H1 (cell line): ENCODE data around the gene GABRQ. TPM values are rescaled to one million over a fixed set of nuclear protein-coding genes. Genes with fewer than 3 reads are reported as not detected.

Experiments
- CTCF ChIA-PET: fragments of 300-600 bp; sonication (Branson Sonifier 250); formaldehyde crosslinking; loops from one replicate; lab custom pipeline; 2021; ENCODE audit not compliant: partially characterized antibody; lab: Charles Lee
- POLR2A ChIA-PET: fragments of 300-600 bp; sonication (Branson Sonifier 250); formaldehyde crosslinking; loops from one replicate; lab custom pipeline; 2021; ENCODE audit warnings: inconsistent platforms; ENCODE audit not compliant: partially characterized antibody; lab: Charles Lee
- DNase-seq, 2 experiments: peaks; one replicate each; pipeline versions ENCODE4 v3.0.0 to v3.0.0-alpha.2; 2010 to 2022; ENCODE audit warnings: low spot score in 2 of 2, low read depth in 1 of 2, mixed read lengths in 1 of 2
- FAIRE-seq: peaks from 2 replicates; lab custom pipeline; 2011; peaks lifted over from hg19 to GRCh38; lab: Jason Lieb, UNC
- H2AFZ ChIP-seq: 2 replicates; pipeline ENCODE4 v1.8.1; 2012; ENCODE audit warnings: low read length, inconsistent platforms
- H2AK5ac ChIP-seq: 2 replicates; pipeline ENCODE4 v1.6.1; 2013; ENCODE audit warnings: low read depth, low read length
- H2BK120ac ChIP-seq: replicated peaks from 2 replicates; pipeline ENCODE3; 2013; ENCODE audit warnings: low read depth, low read length, inconsistent platforms
- H2BK12ac ChIP-seq: 2 replicates; pipeline ENCODE4 v1.6.1; 2013; ENCODE audit warnings: low read depth, low read length
- H2BK15ac ChIP-seq: 2 replicates; pipeline ENCODE4 v1.6.1; 2013; ENCODE audit warnings: low read length
- H2BK20ac ChIP-seq: 2 replicates; pipeline ENCODE4 v1.6.1; 2013; ENCODE audit warnings: low read length
- H2BK5ac ChIP-seq: 2 replicates; pipeline ENCODE4 v1.6.1; 2013; ENCODE audit warnings: low read depth, low read length
- H3K14ac ChIP-seq: 2 replicates; pipeline ENCODE4 v1.6.1; 2013; ENCODE audit warnings: inconsistent platforms; ENCODE audit not compliant: insufficient read length
- H3K18ac ChIP-seq: 2 replicates; pipeline ENCODE4 v1.6.1; 2013; ENCODE audit warnings: low read length; ENCODE audit errors: extremely low read depth
- H3K23ac ChIP-seq: 2 replicates; pipeline ENCODE4 v1.6.1; 2013; ENCODE audit warnings: inconsistent platforms; ENCODE audit not compliant: insufficient read length
- H3K23me2 ChIP-seq: 2 replicates; pipeline ENCODE4 v1.6.1; 2013; ENCODE audit warnings: low read depth, low read length
- H3K27ac ChIP-seq: 2 replicates; pipeline ENCODE4 v1.6.1; 2011; ENCODE audit warnings: low read depth, low read length, inconsistent platforms
- H3K27me3 ChIP-seq, 4 experiments: replicated peaks in 1 of 4; 1 replicate in 1 of 4; 2 replicates in 3 of 4; pipeline versions ENCODE4 v1.6.1 to v1.8.1; 2011 to 2013; ENCODE audit warnings: low read length in 3 of 4, mild to moderate bottlenecking in 3 of 4, inconsistent platforms in 2 of 4, mixed read lengths in 2 of 4, moderate library complexity in 1 of 4; ENCODE audit not compliant: control insufficient read depth in 3 of 4, insufficient read depth in 3 of 4; ENCODE audit errors: extremely low read depth in 1 of 4
- H3K36me3 ChIP-seq, 4 experiments: 2 replicates each; pipeline versions ENCODE4 v1.6.1 to v1.8.1; 2011 to 2013; ENCODE audit warnings: mild to moderate bottlenecking in 4 of 4, low read length in 3 of 4, moderate library complexity in 2 of 4, control low read depth in 1 of 4, inconsistent platforms in 1 of 4; ENCODE audit not compliant: insufficient read depth in 4 of 4, control insufficient read depth in 2 of 4
- H3K4ac ChIP-seq: replicated peaks from 2 replicates; pipeline ENCODE3; 2013; ENCODE audit warnings: low read length, low read depth, mixed read lengths, inconsistent platforms; ENCODE audit not compliant: insufficient read length
- H3K4me1 ChIP-seq, 4 experiments: replicated peaks in 1 of 4; 1 replicate in 1 of 4; 2 replicates in 3 of 4; pipeline versions ENCODE4 v1.6.1 to v1.8.1; 2011 to 2013; ENCODE audit warnings: low read length in 3 of 4, inconsistent platforms in 2 of 4, mixed read lengths in 1 of 4; ENCODE audit not compliant: insufficient read depth in 4 of 4, control insufficient read depth in 3 of 4
- H3K4me2 ChIP-seq, 2 experiments: 2 replicates each; pipeline versions ENCODE4 v1.6.1 to v1.8.1; 2011 to 2013; ENCODE audit warnings: low read depth in 2 of 2, low read length in 2 of 2, control low read depth in 1 of 2, inconsistent platforms in 1 of 2, mild to moderate bottlenecking in 1 of 2; ENCODE audit not compliant: insufficient read depth in 1 of 2
- H3K4me3 ChIP-seq, 4 experiments: fragments of 200-600, 300-600 bp in 1 of 4; sonication (generic), shearing (Covaris generic), sonication (Bioruptor Twin) in 1 of 4; 2 replicates each; pipeline versions ENCODE4 v1.5.1 to v1.8.1; 2011 to 2016; ENCODE audit warnings: low read length in 4 of 4, low read depth in 3 of 4, control low read depth in 2 of 4, inconsistent platforms in 2 of 4, mild to moderate bottlenecking in 2 of 4, mixed read lengths in 1 of 4, moderate library complexity in 1 of 4; ENCODE audit not compliant: insufficient read depth in 2 of 4; ENCODE audit errors: extremely low read depth in 1 of 4
- H3K56ac ChIP-seq: replicated peaks from 2 replicates; pipeline ENCODE3; 2013; ENCODE audit warnings: low read depth, mild to moderate bottlenecking, mixed read lengths, low read length, inconsistent platforms; ENCODE audit not compliant: insufficient read length
- H3K79me1 ChIP-seq: 2 replicates; pipeline ENCODE4 v1.6.1; 2013; ENCODE audit warnings: low read depth, low read length, control low read depth
- H3K79me2 ChIP-seq, 2 experiments: 2 replicates each; pipeline versions ENCODE4 v1.6.1 to v1.8.1; 2012 to 2013; ENCODE audit warnings: low read length in 2 of 2, mild to moderate bottlenecking in 2 of 2, inconsistent platforms in 1 of 2; ENCODE audit not compliant: insufficient read depth in 2 of 2, control insufficient read depth in 1 of 2
- H3K9ac ChIP-seq, 4 experiments: replicated peaks in 1 of 4; 1 replicate in 1 of 4; 2 replicates in 3 of 4; pipeline versions ENCODE4 v1.6.1 to v1.8.1; 2011 to 2013; ENCODE audit warnings: low read depth in 3 of 4, low read length in 3 of 4, control low read depth in 2 of 4, mild to moderate bottlenecking in 2 of 4, moderate library complexity in 2 of 4, inconsistent platforms in 1 of 4; ENCODE audit errors: extremely low read depth in 1 of 4
- H3K9me3 ChIP-seq, 2 experiments: 2 replicates each; pipeline versions ENCODE4 v1.6.1 to v1.8.1; 2012 to 2013; ENCODE audit warnings: mild to moderate bottlenecking in 2 of 2, moderate library complexity in 2 of 2, control low read depth in 1 of 2, inconsistent platforms in 1 of 2, low read depth in 1 of 2, low read length in 1 of 2, mixed read lengths in 1 of 2; ENCODE audit not compliant: insufficient read depth in 2 of 2
- H4K20me1 ChIP-seq, 2 experiments: replicated peaks in 1 of 2; 2 replicates each; pipeline versions ENCODE3 to v1.8.1; 2011 to 2013; ENCODE audit warnings: inconsistent platforms in 2 of 2, low read length in 2 of 2, mild to moderate bottlenecking in 1 of 2; ENCODE audit not compliant: insufficient read depth in 2 of 2, control insufficient read depth in 1 of 2
- H4K5ac ChIP-seq: 2 replicates; pipeline ENCODE4 v1.6.1; 2013; ENCODE audit warnings: low read length, low read depth, mixed read lengths, inconsistent platforms; ENCODE audit not compliant: insufficient read length
- H4K8ac ChIP-seq: 2 replicates; pipeline ENCODE4 v1.8.0; 2013; ENCODE audit warnings: mild to moderate bottlenecking, moderate library complexity, low read length, inconsistent platforms; ENCODE audit not compliant: insufficient read depth; ENCODE audit errors: extremely low read depth
- H4K91ac ChIP-seq: replicated peaks from 2 replicates; pipeline ENCODE3; 2013; ENCODE audit warnings: low read length, mixed read lengths, inconsistent platforms; ENCODE audit not compliant: insufficient read length
- KDM5A ChIP-seq: fragments of 200-600 bp; IDR thresholded peaks from 2 replicates; pipeline ENCODE4 v1.7.1; 2012; ENCODE audit warnings: mild to moderate bottlenecking, low read length, inconsistent platforms, mixed read lengths
- RAD21 ChIP-seq, 2 experiments: IDR thresholded peaks in 1 of 2; conservative IDR thresholded peaks in 1 of 2; 2 replicates each; pipeline ENCODE4 v1.6.1; 2011; ENCODE audit warnings: low read depth in 2 of 2, low read length in 2 of 2, improper control_type of control experiment in 1 of 2, inconsistent platforms in 1 of 2, mild to moderate bottlenecking in 1 of 2, moderate library complexity in 1 of 2
- WGBS, 2 experiments: shearing (Covaris generic) in 1 of 2; methylation state at CpG; one replicate each; pipeline versions ENCODE4 v1.1.6 to v1.1.7; 2013 to 2015; ENCODE audit warnings: low lambda C conversion rate in 2 of 2, mixed read lengths in 2 of 2, inconsistent platforms in 1 of 2, low coverage in 1 of 2, missing lambda C conversion rate in 1 of 2; ENCODE audit not compliant: insufficient replicate concordance in 2 of 2, insufficient coverage in 1 of 2, insufficient read length in 1 of 2; ENCODE audit errors: extremely low coverage in 1 of 2, missing lambda C conversion rate in 1 of 2; 5-methylcytosine and 5-hydroxymethylcytosine counted together
- polyA plus RNA-seq, 7 experiments: library from polyadenylated mRNA; depleted of rRNA in 3 of 7; stranded (reverse) in 5 of 7; unstranded in 2 of 7; fragments of >200 nt in 5 of 7; fragments of 200-250 nt in 2 of 7; gene quantifications; 1 replicate in 5 of 7; 2 replicates in 1 of 7; 4 replicates in 1 of 7; pipeline versions ENCODE4 v1.2.1 to v1.2.3, GENCODE V29; 2011 to 2013; ENCODE audit warnings: missing spikeins in 2 of 7, mixed read lengths in 2 of 7
- total RNA-seq: library from RNA; stranded (reverse); fragmentation: NEBNext Ultra II Directional; extraction: Animal tissue kit (Norgen Biotek cat#: 25700); gene quantifications from 2 replicates; pipeline ENCODE4 v1.2.1, GENCODE V29; 2021
- TF ChIP-seq, protein P1 (sequence below), 3 experiments: IDR thresholded peaks; 1 replicate in 2 of 3; 2 replicates in 1 of 3; pipeline versions ENCODE4 v1.5.1 to v1.6.1; 2011; ENCODE audit warnings: low read length in 3 of 3, mild to moderate bottlenecking in 3 of 3, inconsistent platforms in 2 of 3, low read depth in 1 of 3, moderate library complexity in 1 of 3; ENCODE audit not compliant: insufficient read depth in 1 of 3; ENCODE audit errors: control extremely low read depth in 1 of 3

The GABRQ gene
- total and polyA plus RNA-seq, 2 of the 8 experiments (the other 6 are each of a cell fraction or from before 2014, with no cell fraction given): 6.3 to 9.6 TPM

DNA sequence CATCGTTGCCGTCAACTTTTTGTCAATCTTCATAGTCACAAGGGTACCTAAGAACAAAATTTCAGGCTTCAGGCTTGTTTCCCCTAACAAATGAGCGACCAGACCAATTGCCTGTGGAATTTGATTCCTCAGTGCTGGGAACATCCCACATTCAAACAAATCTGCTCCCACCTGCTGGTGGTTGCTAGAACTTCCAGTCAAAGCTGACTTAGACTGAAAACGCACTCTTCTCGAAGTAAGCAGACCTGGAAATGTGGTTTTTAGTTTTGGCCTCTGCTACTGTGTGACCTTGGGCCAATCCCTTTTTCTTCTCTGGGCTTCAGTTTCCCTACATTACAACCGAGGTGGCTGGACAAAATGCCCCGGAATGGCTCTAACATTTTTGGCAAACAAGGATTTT lies 1.8 kb upstream of the GABRQ start:
- Histone ChIP-seq H3K9ac (no peak overlapping the region), H2BK20ac (no peak overlapping the region), H3K4me1 (peaks cover 3 to 15% (median 13%) of the 10 kb centered on the region in 4 experiments; a peak in 6 of 7 replicates), H2BK5ac (no peak overlapping the region), H3K4ac (no peak overlapping the region), H4K8ac (no peak overlapping the region), H3K79me2 (no peaks in the 10 kb centered on the region), H4K91ac (no peak overlapping the region), H3K9me3 (no peaks in the 10 kb centered on the region), H3K56ac (no peak overlapping the region), H3K4me2 (no peak overlapping the region; a peak in 1 of 4 replicates), H2AFZ (no peak overlapping the region), H2BK12ac (no peak overlapping the region), H4K20me1 (no peaks in the 10 kb centered on the region), H3K18ac (no peak overlapping the region), H2BK15ac (no peak overlapping the region), H3K36me3 (no peaks in the 10 kb centered on the region), H3K14ac (no peak overlapping the region), H2BK120ac (no peak overlapping the region), H3K27ac (no peak overlapping the region), H2AK5ac (no peak overlapping the region), H4K5ac (no peak overlapping the region), H3K4me3 (no peak overlapping the region), H3K23me2 (peaks cover 4% of the 10 kb centered on the region; the same call in 1 of the 2 replicates), H3K27me3 (peaks cover 0 to 13% (median 5%) of the 10 kb centered on the region in 4 experiments; a peak in 4 of 7 replicates), H3K23ac (no peak overlapping the region), H3K79me1 (no peaks in the 10 kb centered on the region)
- ChIA-PET CTCF (interaction anchor here (0.6 to 3.3 kb wide), 12 partner anchors 11 to 886 kb away, joined by 3 to 23 read pairs (median 4); no protein-coding TSS in a partner anchor), POLR2A (no interaction called here)
- peak; percentile 99 for FAIRE-seq
- 18% methylated on average over 7 of the region's 7 CpGs; no CpG with 5 or more reads in 1 of the 2 experiments for WGBS, 2 experiments
- no peak for TF ChIP-seq KDM5A
- peak; percentile 76 to 81 for TF ChIP-seq RAD21 (IDR thresholded peaks at IDR 0.05 in 1 of 2, conservative IDR thresholded peaks at IDR 0.05 in 1 of 2; ENCODE audit: low read depth in 2 of 2, low read length in 2 of 2)
- TF ChIP-seq, protein P1, sequence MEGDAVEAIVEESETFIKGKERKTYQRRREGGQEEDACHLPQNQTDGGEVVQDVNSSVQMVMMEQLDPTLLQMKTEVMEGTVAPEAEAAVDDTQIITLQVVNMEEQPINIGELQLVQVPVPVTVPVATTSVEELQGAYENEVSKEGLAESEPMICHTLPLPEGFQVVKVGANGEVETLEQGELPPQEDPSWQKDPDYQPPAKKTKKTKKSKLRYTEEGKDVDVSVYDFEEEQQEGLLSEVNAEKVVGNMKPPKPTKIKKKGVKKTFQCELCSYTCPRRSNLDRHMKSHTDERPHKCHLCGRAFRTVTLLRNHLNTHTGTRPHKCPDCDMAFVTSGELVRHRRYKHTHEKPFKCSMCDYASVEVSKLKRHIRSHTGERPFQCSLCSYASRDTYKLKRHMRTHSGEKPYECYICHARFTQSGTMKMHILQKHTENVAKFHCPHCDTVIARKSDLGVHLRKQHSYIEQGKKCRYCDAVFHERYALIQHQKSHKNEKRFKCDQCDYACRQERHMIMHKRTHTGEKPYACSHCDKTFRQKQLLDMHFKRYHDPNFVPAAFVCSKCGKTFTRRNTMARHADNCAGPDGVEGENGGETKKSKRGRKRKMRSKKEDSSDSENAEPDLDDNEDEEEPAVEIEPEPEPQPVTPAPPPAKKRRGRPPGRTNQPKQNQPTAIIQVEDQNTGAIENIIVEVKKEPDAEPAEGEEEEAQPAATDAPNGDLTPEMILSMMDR (IDR thresholded peaks at IDR 0.05; ENCODE audit: control extremely low read depth in 1 of 3, insufficient read depth in 1 of 3, low read depth in 1 of 3, low read length in 3 of 3): peak in 2 of 3 experiments; percentile 63 to 70; a peak in 3 of 4 replicates
- DNase-seq: peak in 1 of 2 experiments; percentile 45
